GM10266 (cell line): ENCODE measurements around the gene COP1.

Experiments used
- DNase-seq: peaks from one replicate; pipeline ENCODE4 v3.0.0; 2012; ENCODE audit errors: extremely low spot score
- TF ChIP-seq, protein P1 (sequence below): IDR thresholded peaks from 2 replicates; pipeline ENCODE4 v1.5.1; 2012; ENCODE audit warnings: mild to moderate bottlenecking, low read depth; ENCODE audit not compliant: control insufficient read depth, insufficient read depth; ENCODE audit errors: missing control alignments

COP1 gene

GRCh38 chr1:176198413-176198812 lies 8.7 kb downstream of the COP1 start:
- no peak for DNase-seq
- TF ChIP-seq, protein P1, sequence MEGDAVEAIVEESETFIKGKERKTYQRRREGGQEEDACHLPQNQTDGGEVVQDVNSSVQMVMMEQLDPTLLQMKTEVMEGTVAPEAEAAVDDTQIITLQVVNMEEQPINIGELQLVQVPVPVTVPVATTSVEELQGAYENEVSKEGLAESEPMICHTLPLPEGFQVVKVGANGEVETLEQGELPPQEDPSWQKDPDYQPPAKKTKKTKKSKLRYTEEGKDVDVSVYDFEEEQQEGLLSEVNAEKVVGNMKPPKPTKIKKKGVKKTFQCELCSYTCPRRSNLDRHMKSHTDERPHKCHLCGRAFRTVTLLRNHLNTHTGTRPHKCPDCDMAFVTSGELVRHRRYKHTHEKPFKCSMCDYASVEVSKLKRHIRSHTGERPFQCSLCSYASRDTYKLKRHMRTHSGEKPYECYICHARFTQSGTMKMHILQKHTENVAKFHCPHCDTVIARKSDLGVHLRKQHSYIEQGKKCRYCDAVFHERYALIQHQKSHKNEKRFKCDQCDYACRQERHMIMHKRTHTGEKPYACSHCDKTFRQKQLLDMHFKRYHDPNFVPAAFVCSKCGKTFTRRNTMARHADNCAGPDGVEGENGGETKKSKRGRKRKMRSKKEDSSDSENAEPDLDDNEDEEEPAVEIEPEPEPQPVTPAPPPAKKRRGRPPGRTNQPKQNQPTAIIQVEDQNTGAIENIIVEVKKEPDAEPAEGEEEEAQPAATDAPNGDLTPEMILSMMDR = no peak

DNA sequence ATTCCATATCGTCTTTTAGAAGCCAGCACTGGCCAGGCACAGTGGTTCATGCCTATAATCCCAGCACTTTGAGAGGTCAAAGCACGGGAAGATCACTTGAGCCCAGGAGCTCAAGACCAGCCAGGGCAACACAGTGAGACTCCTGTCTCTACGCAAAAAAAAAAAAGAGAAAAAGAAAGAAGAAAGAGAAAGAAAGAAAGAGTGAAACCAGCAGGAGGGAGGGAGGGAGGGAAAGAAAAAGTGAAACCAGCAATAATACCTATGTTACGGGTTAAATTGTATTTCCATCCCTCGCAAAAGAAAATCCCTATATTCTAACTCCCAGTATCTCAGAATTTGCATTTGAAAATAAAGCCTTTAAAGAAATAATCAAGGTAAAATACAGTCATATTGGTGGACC lies 10.4 kb downstream of the COP1 start:
- TF ChIP-seq, protein P1 = no peak
- no peak for DNase-seq

DNA sequence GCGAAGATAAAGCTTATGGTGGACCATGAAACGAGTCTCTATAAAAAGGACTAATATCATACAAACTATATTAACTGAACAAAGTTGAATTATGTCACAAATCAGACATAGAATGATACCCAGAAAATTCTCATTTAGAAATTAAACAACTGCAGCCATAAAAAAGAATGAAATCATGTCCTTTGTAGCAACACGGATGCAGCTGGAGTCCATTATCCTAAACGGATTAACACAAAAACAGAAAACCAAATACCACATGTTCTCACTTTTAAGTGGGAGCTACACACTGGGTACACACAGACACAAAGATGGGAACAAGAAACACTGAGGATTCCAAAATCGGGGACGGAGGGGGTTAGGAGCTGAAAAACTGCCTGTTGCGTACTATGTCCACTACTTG lies 11.5 kb downstream of the COP1 start:
- TF ChIP-seq, protein P1 = no peak
- no peak for DNase-seq

- TF ChIP-seq, protein P1 = no peak
- DNase-seq = no peak
Measured at GRCh38 chr1:176193663-176194062, 13.4 kb downstream of the COP1 start.

GRCh38 chr1:176193023-176193422 lies 14.1 kb downstream of the COP1 start:
- TF ChIP-seq, protein P1 = no peak
- no peak for DNase-seq

DNA sequence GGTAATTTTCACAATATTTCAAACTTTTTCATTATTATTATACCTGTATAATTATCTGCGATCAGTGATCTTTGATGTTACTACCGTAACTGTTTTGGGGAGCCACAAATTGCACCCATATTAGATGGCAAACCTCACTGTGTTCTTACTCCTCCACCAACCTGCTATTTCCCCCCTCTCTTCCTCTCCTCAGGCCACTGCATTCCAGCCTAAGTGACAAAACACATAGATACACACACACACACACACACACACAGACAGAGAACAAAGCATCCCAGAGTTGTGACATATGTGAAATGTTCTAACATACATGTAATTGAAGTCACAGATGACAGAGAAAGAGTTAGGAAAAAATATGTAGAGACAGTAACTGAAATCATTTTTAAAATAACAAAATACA lies 18.5 kb downstream of the COP1 start:
- DNase-seq = no peak
- TF ChIP-seq, protein P1 = no peak

GRCh38 chr1:176187001-176187400 lies 20.1 kb downstream of the COP1 start:
- DNase-seq = no peak
- TF ChIP-seq, protein P1 = no peak
